CD4-positive, CD25-positive, alpha-beta regulatory T cell (primary cell): ENCODE data around the gene GCM1. TPM values are rescaled to one million over a fixed set of nuclear protein-coding genes. Genes with fewer than 3 reads are reported as not detected.

Experiments
- ATAC-seq, 2 donors: fragments of 150-1000 bp; cut with Tn5 transposase; one replicate each; pipeline ENCODE4 v1.10.0; 2021; ENCODE audit warnings: low read depth in 2 of 2, moderate number of reproducible peaks in 2 of 2, moderate library complexity in 1 of 2
- DNase-seq, 3 donors: peaks; one replicate each; pipeline versions ENCODE4 v3.0.0 to v3.0.0-alpha.2; 2012 to 2022; ENCODE audit warnings: mixed read lengths in 1 of 3
- H3K27ac ChIP-seq: one replicate; pipeline ENCODE4 v1.7.0; 2013; ENCODE audit warnings: mild to moderate bottlenecking, low read length; ENCODE audit not compliant: insufficient read depth, poor library complexity, severe bottlenecking
- H3K27me3 ChIP-seq: one replicate; pipeline ENCODE4 v1.7.0; 2013; ENCODE audit warnings: low read length; ENCODE audit not compliant: control insufficient read depth, insufficient read depth
- H3K36me3 ChIP-seq: one replicate; pipeline ENCODE4 v1.7.0; 2013; ENCODE audit warnings: mild to moderate bottlenecking, low read length, moderate library complexity; ENCODE audit not compliant: control insufficient read depth, insufficient read depth
- H3K4me1 ChIP-seq: 2 replicates; pipeline ENCODE4 v1.7.0; 2013; ENCODE audit warnings: mild to moderate bottlenecking, low read length; ENCODE audit not compliant: insufficient read depth, control insufficient read depth, poor library complexity, severe bottlenecking
- H3K4me3 ChIP-seq: one replicate; pipeline ENCODE4 v1.7.0; 2013; ENCODE audit warnings: low read depth, mild to moderate bottlenecking, low read length, moderate library complexity
- H3K9me3 ChIP-seq, 2 experiments: 1 replicate in 1 of 2; 2 replicates in 1 of 2; pipeline ENCODE4 v1.7.0; 2013; ENCODE audit warnings: low read length in 2 of 2, mild to moderate bottlenecking in 1 of 2, moderate library complexity in 1 of 2; ENCODE audit not compliant: control insufficient read depth in 2 of 2
- H3K27ac Mint-ChIP-seq, 3 donors: one replicate each; pipeline ENCODE4 v1.8.0; 2020 to 2022; ENCODE audit warnings: mild to moderate bottlenecking in 3 of 3, mixed read lengths in 3 of 3, moderate library complexity in 2 of 3
- H3K27me3 Mint-ChIP-seq: one replicate; pipeline ENCODE4 v1.8.0; 2022; ENCODE audit warnings: mild to moderate bottlenecking, mixed read lengths
- H3K36me3 Mint-ChIP-seq: one replicate; pipeline ENCODE4 v1.8.0; 2020; ENCODE audit warnings: mixed read lengths
- H3K4me1 Mint-ChIP-seq, 4 donors: one replicate each; pipeline ENCODE4 v1.8.0; 2020 to 2022; ENCODE audit warnings: mixed read lengths in 4 of 4, mild to moderate bottlenecking in 1 of 4
- H3K4me3 Mint-ChIP-seq, 4 donors: one replicate each; pipeline ENCODE4 v1.8.0; 2020 to 2022; ENCODE audit warnings: mild to moderate bottlenecking in 4 of 4, mixed read lengths in 4 of 4, moderate library complexity in 3 of 4
- H3K9me3 Mint-ChIP-seq, 7 donors: one replicate each; pipeline ENCODE4 v1.8.0; 2020 to 2022; ENCODE audit warnings: mixed read lengths in 7 of 7, mild to moderate bottlenecking in 3 of 7, moderate library complexity in 2 of 7
- polyA plus RNA-seq, 4 donors: library from polyadenylated mRNA; unstranded; fragments of 300-500 nt; fragmentation: Illumina TruSeq; gene quantifications; one replicate each; pipeline ENCODE4 v1.2.3, GENCODE V29; 2021
- total RNA-seq: library from RNA; stranded (reverse); gene quantifications from one replicate; pipeline ENCODE4 v1.2.3, GENCODE V29; 2022

The GCM1 gene
- total and polyA plus RNA-seq, 5 donors from 2014 or later: 0.09 to 0.22 (median 0.10) TPM; not detected in 2

- ATAC-seq: no peak
- no peaks in the 10 kb centered on the region for H3K36me3 Mint-ChIP-seq
- no peaks in the 10 kb centered on the region for H3K4me1 Mint-ChIP-seq
- Histone ChIP-seq H3K9me3 (no peaks in the 10 kb centered on the region), H3K36me3 (no peaks in the 10 kb centered on the region), H3K4me3 (no peak overlapping the region), H3K27ac (no peak overlapping the region), H3K27me3 (no peaks in the 10 kb centered on the region), H3K4me1 (no peaks in the 10 kb centered on the region)
- DNase-seq: no peak
- peaks cover 24% of the 10 kb centered on the region for H3K27me3 Mint-ChIP-seq
- H3K27ac Mint-ChIP-seq: no peak overlapping the region
- peaks cover 0 to 4% (median 0%) of the 10 kb centered on the region in 7 donors for H3K9me3 Mint-ChIP-seq
- H3K4me3 Mint-ChIP-seq: no peak overlapping the region
These were observed 14.7 kb downstream of the GCM1 start for GRCh38 chr6:53133961-53134360.

- H3K9me3 Mint-ChIP-seq: no peaks in the 10 kb centered on the region
- no peak for DNase-seq
These were observed 17.9 kb downstream of the GCM1 start for GRCh38 chr6:53130569-53131290.

GRCh38 chr6:53128842-53129241, 19.8 kb downstream of the GCM1 start:
- Histone ChIP-seq H3K4me3 (no peak overlapping the region), H3K4me1 (no peaks in the 10 kb centered on the region), H3K36me3 (no peaks in the 10 kb centered on the region), H3K27ac (no peak overlapping the region), H3K9me3 (no peaks in the 10 kb centered on the region), H3K27me3 (peaks cover 3% of the 10 kb centered on the region)
- DNase-seq (no peak), ATAC-seq (no peak)
- Mint-ChIP-seq H3K27ac (no peak overlapping the region), H3K4me1 (no peaks in the 10 kb centered on the region), H3K4me3 (no peak overlapping the region), H3K9me3 (no peaks in the 10 kb centered on the region), H3K27me3 (peaks cover 21% of the 10 kb centered on the region), H3K36me3 (no peaks in the 10 kb centered on the region)

More at GRCh38 chr6:53130569-53131290, 17.9 kb downstream of the GCM1 start:
- H3K4me1 Mint-ChIP-seq: no peaks in the 10 kb centered on the region
- no peaks in the 10 kb centered on the region for H3K36me3 Mint-ChIP-seq
- Histone ChIP-seq H3K4me1 (no peaks in the 10 kb centered on the region), H3K36me3 (no peaks in the 10 kb centered on the region), H3K27ac (no peak overlapping the region), H3K4me3 (no peak overlapping the region), H3K27me3 (peaks cover 3% of the 10 kb centered on the region), H3K9me3 (no peaks in the 10 kb centered on the region)
- no peak overlapping the region for H3K27ac Mint-ChIP-seq
- H3K27me3 Mint-ChIP-seq: peaks cover 22% of the 10 kb centered on the region
- H3K4me3 Mint-ChIP-seq: no peak overlapping the region
- ATAC-seq: no peak

GRCh38 chr6:53125276-53125675, 23.4 kb downstream of the GCM1 start:
- no peaks in the 10 kb centered on the region for H3K36me3 Mint-ChIP-seq
- no peaks in the 10 kb centered on the region for H3K9me3 ChIP-seq
- ATAC-seq: no peak
- no peak overlapping the region for H3K27ac Mint-ChIP-seq
- peaks cover 26% of the 10 kb centered on the region for H3K27me3 Mint-ChIP-seq
- H3K4me1 ChIP-seq: no peaks in the 10 kb centered on the region
- no peak overlapping the region for H3K4me3 ChIP-seq
- no peaks in the 10 kb centered on the region for H3K9me3 Mint-ChIP-seq
- no peaks in the 10 kb centered on the region for H3K36me3 ChIP-seq
- H3K27ac ChIP-seq: no peak overlapping the region
- no peak overlapping the region for H3K4me3 Mint-ChIP-seq
- H3K27me3 ChIP-seq: peaks cover 3% of the 10 kb centered on the region
- H3K4me1 Mint-ChIP-seq: no peaks in the 10 kb centered on the region
- no peak for DNase-seq

DNA sequence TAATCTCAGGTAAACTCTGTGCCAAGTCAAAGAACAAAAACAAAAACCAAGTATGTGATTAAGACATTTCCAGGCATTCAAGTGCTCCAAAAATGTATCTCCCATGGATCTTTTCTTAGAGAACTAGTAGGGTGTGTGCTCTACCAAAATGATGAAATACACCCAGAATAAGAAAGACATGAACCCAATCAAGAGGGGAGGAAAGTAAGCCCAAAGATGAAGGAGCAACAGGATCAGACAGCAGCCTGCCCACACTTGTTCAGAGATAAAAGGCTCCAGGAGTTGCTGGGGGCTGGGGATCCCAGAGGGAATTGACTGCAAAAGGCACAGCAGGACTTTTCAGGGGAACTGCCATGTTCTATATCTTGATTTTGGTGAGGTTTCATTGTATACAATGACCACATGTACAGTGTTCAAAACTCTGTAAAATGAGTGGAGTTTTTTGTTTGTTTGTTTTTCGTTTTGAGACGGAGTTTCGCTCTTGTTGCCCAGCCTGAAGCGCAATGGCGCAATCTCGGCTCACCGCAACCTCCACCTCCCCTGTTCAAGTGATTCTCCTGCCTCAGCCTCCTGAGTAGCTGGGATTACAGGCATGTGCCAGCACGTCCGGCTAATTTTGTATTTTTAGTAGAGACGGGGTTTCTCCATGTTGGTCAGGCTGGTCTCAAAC, 24.4 kb downstream of the GCM1 start:
- no peak for DNase-seq
- Histone ChIP-seq H3K4me1 (no peaks in the 10 kb centered on the region), H3K9me3 (no peaks in the 10 kb centered on the region), H3K27me3 (peaks cover 3% of the 10 kb centered on the region), H3K36me3 (no peaks in the 10 kb centered on the region), H3K4me3 (no peak overlapping the region), H3K27ac (no peak overlapping the region)
- H3K4me1 Mint-ChIP-seq: no peaks in the 10 kb centered on the region
- H3K27me3 Mint-ChIP-seq: peaks cover 33% of the 10 kb centered on the region
- H3K4me3 Mint-ChIP-seq: no peak overlapping the region
- no peak overlapping the region for H3K27ac Mint-ChIP-seq
- no peak for ATAC-seq
- H3K36me3 Mint-ChIP-seq: no peaks in the 10 kb centered on the region
- H3K9me3 Mint-ChIP-seq: no peaks in the 10 kb centered on the region

GRCh38 chr6:53119772-53120409, 28.8 kb downstream of the GCM1 start:
- peaks cover 6% of the 10 kb centered on the region for H3K36me3 Mint-ChIP-seq
- H3K9me3 Mint-ChIP-seq: peaks cover 0 to 8% (median 0%) of the 10 kb centered on the region in 7 donors
- H3K4me1 Mint-ChIP-seq: no peaks in the 10 kb centered on the region
- ATAC-seq: no peak
- Histone ChIP-seq H3K27me3 (no peaks in the 10 kb centered on the region), H3K27ac (no peak overlapping the region), H3K4me1 (no peaks in the 10 kb centered on the region), H3K4me3 (no peak overlapping the region), H3K36me3 (no peaks in the 10 kb centered on the region), H3K9me3 (peaks cover 0 to 8% of the 10 kb centered on the region in 2 experiments)
- no peak overlapping the region for H3K4me3 Mint-ChIP-seq
- H3K27ac Mint-ChIP-seq: no peak overlapping the region
- no peak for DNase-seq
- H3K27me3 Mint-ChIP-seq: peaks cover 39% of the 10 kb centered on the region

DNA sequence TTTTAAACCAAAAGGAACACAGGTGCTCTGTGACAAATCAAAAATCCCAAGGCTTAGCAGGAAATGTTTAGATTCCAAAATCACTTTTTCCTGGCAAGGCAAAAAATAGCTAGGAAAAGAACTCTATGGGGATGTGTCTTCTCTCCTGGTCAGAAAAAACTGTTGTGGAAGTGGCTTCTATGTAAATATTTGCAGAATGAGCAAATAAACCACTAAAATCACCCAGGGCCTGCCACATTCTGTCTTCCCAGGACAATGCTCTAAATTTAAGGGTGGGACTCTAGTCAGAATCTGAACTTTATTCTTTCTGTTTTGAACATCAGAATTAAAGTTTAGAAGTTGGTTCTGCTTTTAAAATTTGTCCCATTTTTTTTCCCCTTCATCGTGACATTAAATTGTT, 29.3 kb downstream of the GCM1 start:
- no peaks in the 10 kb centered on the region for H3K4me1 Mint-ChIP-seq

More for the DNA sequence above, 29.3 kb downstream of the GCM1 start:
- Histone ChIP-seq H3K36me3 (no peaks in the 10 kb centered on the region), H3K4me1 (no peaks in the 10 kb centered on the region), H3K27me3 (no peaks in the 10 kb centered on the region), H3K27ac (no peak overlapping the region), H3K4me3 (no peak overlapping the region), H3K9me3 (peaks cover 0 to 8% of the 10 kb centered on the region in 2 experiments)
- Mint-ChIP-seq H3K27ac (no peak overlapping the region), H3K9me3 (peaks cover 0 to 9% (median 0%) of the 10 kb centered on the region in 7 donors), H3K4me3 (no peak overlapping the region), H3K36me3 (peaks cover 6% of the 10 kb centered on the region), H3K27me3 (peaks cover 35% of the 10 kb centered on the region)
- DNase-seq (no peak), ATAC-seq (no peak)
